ENCODE data around the gene KRT32. TPM values are rescaled to one million over a fixed set of nuclear protein-coding genes. Genes with fewer than 3 reads are reported as not detected.

Gene KRT32
- total RNA-seq, 1 donor from 2014 or later: not detected

DNA sequence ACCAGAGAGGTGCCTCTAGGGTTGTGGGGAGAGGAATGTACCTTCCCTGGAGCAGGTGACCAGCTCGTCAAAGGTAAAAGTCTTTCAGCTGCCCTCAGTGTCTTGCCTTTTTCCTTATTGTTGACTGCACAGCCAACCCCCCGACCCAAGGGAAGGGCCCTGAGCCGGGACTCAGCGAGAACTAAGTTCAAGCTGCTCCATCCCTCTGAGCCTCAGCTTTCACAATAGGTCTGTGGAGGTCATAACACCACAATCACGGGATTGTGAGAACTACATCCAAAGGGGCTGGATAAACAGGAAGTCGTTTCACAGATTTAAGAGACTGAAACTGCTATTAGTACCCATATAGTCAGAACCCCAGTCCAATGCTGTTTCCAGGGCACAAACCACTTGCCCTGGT lies 25.2 kb upstream of the KRT32 start:
- DNase-seq: no peak

GRCh38 chr17:41491476-41491875 lies 24.3 kb upstream of the KRT32 start:
- DNase-seq: no peak

- no peak for DNase-seq
These were observed 23.1 kb upstream of the KRT32 start for GRCh38 chr17:41490000-41490990.

GRCh38 chr17:41489531-41489930 lies 22.3 kb upstream of the KRT32 start, which contains the start of gene KRT36:
Gene KRT36, minus strand, starts transcription at chr17:41489910. Its CDS starts 46 bp downstream, at chr17:41489864.
- DNase-seq: no peak

GRCh38 chr17:41486809-41487530 lies 19.8 kb upstream of the KRT32 start:
- DNase-seq: no peak

DNA sequence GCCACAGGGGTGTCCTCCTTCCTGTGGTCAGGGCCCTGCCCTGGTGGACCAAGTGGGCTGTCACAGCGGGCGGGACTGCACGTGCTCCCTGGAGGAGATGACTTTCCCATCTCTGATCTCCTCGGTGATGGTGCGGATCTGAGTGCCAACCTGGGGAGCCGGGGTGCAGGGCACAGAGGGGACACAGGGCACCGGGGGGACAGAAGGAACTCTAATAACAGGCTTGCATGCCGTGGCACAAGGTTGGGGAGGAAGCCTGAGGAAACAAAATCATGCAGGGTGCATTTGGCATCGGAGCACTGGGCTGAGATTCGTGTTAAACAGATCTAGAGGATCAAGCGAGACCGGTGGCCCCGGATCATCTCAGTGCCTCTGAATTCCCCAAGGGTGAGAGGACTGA lies 19.1 kb upstream of the KRT32 start:
- no peak for DNase-seq

DNA sequence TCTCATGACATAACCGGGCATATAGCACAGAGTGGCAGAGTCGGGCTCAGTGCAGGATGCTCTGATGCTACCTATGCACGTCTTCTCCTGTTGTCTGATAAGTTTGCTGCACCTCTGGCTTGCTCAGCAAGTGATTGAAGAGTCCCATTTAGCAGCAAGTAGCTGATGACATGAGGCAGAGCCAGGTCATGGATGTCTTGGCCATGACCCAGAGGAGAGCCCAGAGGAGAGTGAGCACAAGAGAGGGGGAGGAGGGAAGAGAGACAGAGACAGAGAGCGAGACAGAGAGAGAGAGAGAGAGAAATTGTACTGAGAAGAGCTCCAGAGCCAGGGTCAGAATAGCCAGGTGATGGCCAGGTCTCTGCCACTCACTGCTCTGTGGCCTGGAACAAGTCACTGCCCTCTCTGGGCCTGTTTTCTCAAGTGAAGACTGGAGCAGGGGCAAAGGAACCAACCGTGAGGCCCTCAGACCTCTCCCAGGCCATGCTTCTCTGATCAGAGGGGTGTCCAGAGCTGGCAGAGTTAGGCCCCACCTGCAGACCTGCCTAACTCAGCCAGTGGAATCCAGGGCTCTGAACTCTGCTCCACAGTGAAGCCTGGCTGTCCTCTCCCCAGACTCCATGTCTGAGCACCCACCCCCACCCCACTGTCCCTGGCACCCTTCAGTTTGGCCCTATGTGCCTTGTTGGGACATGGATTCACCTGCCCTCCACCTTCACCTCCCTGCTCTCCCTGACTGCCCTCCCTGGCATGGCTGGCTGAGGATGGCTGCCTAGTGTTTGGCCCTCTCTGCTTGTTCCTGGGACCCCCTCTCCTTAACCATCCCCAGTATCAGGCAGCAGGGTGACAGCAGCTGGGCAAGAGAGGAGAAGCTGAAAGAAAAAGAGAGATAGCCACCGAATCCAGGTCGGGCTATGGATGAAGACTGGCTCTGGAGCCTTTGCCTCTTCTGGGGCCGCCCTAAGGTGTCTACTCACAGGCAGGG lies 18.0 kb upstream of the KRT32 start:
- no peak for DNase-seq

- no peak for DNase-seq
These were observed 17.0 kb upstream of the KRT32 start for GRCh38 chr17:41483991-41484826.

DNA sequence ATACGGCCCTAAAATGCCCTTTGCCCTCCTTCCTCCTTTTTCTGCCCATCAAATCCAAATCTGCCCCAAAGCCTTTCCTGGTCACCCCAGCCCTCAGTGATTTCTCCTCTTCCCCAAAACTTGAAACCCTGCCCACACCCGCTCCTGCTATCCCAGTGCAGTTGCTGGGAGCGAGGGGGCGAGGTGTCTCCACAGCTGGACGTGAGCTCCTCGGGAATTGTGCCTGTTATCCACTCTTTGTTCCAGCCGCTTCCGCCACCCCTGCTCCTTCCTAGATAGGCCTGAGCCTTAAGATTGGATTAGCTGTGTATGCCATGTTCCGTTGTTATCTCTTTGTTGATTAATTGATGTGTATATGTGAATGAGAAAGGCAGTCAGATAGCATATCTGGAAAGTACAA lies 16.3 kb upstream of the KRT32 start:
- DNase-seq: no peak

DNA sequence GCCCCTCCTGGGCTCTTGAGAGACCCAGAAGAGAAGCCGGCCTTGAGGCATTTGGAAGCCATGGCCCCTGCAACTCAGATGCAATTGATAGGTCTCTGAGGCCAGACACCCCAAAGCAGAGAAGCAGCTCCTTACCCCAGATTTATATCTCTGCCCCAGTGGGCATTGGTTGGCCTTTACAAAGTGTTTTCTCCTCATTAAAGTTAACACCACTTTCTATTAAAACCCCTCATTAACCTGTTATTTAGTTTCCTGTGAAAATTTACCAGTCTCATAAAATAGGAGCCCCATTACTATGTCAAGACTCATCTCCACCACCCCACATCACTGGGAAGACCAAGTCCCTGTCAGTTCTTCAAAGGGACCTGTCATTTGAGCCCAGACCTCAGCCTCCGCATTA lies 13.8 kb upstream of the KRT32 start, which contains the start of gene KRT35:
KRT35 (minus strand) TSS at position 116 of the 400 bp plus-strand sequence; CDS start at position 62, 54 bp downstream.
- no peak for DNase-seq

DNA sequence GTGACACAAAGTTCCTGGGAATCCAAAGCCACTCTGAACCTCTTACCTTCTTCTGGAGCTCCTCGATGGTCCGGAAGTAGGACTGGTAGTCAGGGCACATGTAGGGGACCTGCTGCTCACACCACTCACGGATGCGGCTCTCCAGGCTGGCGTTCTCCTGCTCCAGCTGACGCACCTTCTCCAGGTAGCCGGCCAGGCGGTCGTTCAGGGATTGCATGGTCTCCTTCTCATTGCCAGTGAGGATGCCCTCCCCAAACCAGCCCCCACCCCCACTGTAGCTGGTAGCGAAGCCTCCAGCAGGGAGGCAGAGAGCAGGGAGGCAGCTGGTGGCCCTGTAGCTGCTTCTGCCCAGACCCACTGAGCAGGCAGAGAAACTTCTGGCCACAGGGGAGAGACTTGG lies 13.4 kb upstream of the KRT32 start:
- DNase-seq: no peak

GRCh38 chr17:41480136-41480535 lies 12.9 kb upstream of the KRT32 start:
- no peak for DNase-seq

- no peak for DNase-seq
These were observed 11.1 kb upstream of the KRT32 start for GRCh38 chr17:41478237-41478636.

DNA sequence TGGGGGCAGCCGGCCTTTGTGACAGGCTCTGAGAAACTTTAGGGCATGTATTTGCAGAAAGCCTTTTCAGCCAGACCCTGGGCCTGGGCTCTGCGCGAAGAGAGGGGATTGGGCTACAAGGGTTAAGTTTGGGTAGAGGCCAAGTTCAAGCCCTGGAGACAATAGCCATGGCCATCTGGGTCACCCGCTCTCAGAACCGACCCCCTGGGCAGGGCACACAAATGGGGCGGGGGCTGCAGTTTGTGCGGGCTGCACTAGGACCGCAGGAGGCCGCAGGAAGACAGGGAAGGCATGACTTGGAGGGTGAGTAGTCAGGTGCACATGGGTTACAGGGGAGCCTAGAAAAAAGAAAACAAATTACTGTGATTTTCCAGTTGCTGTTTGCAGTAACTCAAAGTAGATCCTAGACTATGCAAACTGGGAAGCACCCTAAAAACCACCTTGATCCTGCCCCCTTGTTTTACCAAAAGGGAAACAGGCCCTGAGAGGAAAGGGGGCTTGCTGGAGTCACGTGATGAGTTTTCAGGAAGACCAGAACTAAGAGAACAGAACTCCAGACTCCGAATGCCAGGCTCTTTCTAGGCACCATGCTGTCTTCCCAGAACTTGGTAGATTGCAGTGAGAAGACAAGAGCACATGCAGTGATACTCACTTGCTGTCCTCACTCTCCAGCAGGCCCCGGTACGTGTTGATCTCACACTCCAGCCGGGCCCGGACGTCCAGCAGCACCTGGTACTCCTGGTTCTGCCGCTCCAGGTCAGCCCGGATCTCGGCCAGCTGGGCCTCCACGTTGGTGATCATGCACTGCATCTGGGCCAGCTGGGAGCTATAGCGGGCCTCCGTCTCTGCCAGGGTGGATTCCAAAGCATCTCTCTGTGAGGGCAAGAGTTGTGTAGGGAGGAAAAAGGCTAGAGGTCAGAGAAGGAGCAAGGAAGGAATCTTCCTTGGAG lies 10.0 kb upstream of the KRT32 start:
- DNase-seq: no peak

DNA sequence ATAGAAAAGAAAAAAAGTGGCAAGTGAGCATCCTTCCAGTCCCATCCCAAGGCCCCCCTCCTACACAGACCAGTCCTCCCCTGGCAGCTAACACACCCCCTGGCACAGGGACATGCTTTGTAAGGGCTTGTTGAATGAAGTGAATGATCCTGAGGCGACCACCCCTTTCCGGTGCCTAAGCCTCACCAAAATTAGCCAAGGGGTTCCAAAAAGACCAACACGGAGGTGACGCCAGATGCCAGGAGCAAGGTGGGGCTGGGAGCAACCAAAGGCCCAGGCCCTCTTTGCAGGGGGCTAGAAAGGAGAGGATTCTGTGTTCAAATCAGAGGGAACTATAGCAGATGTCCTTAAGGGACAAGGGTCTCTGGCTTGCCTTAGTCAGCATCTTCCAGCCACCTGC lies 8.2 kb upstream of the KRT32 start:
- no peak for DNase-seq

DNA sequence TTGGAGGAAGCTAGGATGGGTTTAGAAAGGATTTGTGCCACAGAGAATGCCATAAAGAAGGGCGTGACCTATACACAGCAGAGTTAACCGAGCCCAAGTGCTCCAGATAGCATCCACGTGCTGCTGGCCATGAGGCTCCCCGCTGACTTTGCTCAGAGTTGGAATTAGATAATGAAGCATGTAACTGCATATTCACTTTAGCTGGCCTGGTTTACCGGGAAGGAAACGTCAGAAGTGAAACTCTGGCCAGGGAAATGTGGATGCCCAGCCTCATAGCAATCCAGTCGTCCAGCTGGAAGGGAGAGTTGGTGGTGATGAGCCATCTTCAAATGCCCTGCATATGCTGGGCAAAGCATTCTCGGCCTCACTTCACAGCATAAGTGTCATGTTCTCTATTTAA lies 7.7 kb upstream of the KRT32 start:
- DNase-seq: no peak

DNA sequence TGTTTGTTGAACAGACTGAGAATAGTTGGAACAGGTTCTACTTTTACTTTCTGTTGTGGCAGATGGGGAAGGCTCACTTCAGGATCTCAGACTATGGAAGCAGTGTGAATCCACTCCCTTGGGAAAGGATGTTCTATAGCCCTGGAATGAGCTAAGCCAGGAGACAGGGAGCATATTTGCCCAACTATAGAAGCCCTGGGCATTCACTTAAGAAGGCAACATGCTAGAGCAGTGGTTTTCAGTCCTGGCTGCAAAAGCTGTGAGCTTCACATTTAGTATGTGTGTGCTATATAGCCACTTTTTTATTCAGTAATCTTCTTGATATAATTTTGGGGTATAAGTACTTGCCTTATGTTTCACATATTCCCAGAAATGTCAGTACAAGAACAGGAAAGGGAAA lies 1.2 kb upstream of the KRT32 start:
- no peak for DNase-seq

- DNase-seq: no peak
These were observed 375 bp upstream of the KRT32 start for GRCh38 chr17:41467561-41467960.

DNA sequence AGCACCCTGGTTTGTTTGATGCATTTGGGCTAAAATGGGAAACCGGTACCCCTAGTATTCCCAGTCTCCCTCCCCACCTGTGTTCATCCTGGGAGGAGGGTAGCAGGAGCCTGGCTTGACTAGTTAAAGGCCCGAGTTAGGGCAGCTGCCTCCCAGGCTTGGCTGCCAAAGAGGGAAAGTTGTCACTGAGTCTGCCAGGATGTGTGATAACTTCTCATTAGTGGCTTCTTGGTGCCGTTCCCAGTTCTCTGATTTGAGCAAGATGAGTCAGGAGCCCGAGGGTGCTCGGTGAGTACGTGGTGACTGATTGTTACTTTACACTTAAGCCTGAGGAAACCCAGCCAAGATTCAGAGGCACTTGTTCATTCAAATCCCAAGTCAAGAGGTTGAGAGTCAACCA lies 2.5 kb downstream of the KRT32 start:
- peak; percentile 61 for DNase-seq

DNA sequence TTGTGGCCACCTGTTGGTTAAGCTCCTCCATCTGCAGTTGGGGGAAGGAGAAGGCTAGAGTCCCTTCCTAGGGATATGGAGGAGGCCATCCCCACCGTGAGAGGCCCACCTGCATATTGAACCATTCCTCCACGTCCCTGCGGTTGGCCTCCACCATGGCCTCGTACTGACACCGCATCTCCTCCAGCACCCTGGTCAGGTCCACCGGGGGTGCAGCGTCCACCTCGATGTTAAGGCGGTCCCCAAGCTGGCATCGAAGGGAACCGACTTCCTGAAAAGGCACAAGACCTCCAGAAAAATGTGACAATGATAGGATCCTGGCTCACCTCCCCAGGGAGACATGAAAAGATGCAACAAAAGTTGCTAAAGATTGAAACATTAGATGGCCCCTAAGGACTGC lies 3.0 kb downstream of the KRT32 start:
- DNase-seq: no peak

All from occipital lobe (tissue), 2 donors.